Transverse colon (tissue), 4 donors: ENCODE results near the gene LYRM4.

ENCODE experiments used
- CTCF ChIP-seq, 5 experiments: fragments of 200-600 bp in 3 of 5; fragments of 450-650 bp in 2 of 5; sonication (generic) in 3 of 5; IDR thresholded peaks; 1 replicate in 2 of 5; 2 replicates in 3 of 5; pipeline ENCODE4 v1.5.1; 2016 to 2017; ENCODE audit warnings: antibody characterized with exemption in 5 of 5, inconsistent platforms in 3 of 5, mild to moderate bottlenecking in 2 of 5, moderate library complexity in 1 of 5
- EP300 ChIP-seq: sonication (generic); formaldehyde crosslinking; IDR thresholded peaks from one replicate; pipeline ENCODE4 v1.6.1; 2017; ENCODE audit warnings: antibody characterized with exemption, low read depth
- POLR2A ChIP-seq: fragments of 450-650 bp; IDR thresholded peaks from one replicate; pipeline ENCODE4 v1.6.1; 2016; ENCODE audit warnings: antibody characterized with exemption, mild to moderate bottlenecking, moderate library complexity
- POLR2AphosphoS5 ChIP-seq, 3 donors: sonication (generic); formaldehyde crosslinking; IDR thresholded peaks; one replicate each; pipeline ENCODE4 v1.6.1; 2016; ENCODE audit warnings: antibody characterized with exemption in 3 of 3

- TF ChIP-seq CTCF (IDR thresholded peaks at IDR 0.05) (no peak), POLR2AphosphoS5 (IDR thresholded peaks at IDR 0.05) (no peak), EP300 (no peak), POLR2A (no peak)
These were observed 22.4 kb downstream of the LYRM4 start for GRCh38 chr6:5238336-5238735.
